Gastroesophageal sphincter (tissue), 3 donors: ENCODE results near the gene NCOA6.

Experiments
- EP300 ChIP-seq: sonication (generic); formaldehyde crosslinking; IDR thresholded peaks from one replicate; pipeline ENCODE4 v1.6.1; 2017; ENCODE audit warnings: antibody characterized with exemption, mild to moderate bottlenecking
- POLR2A ChIP-seq, 2 donors: fragments of 450-650 bp; IDR thresholded peaks; one replicate each; pipeline ENCODE4 v1.6.1; 2017; ENCODE audit warnings: antibody characterized with exemption in 2 of 2, mild to moderate bottlenecking in 2 of 2, moderate library complexity in 1 of 2
- POLR2AphosphoS5 ChIP-seq: sonication (generic); formaldehyde crosslinking; IDR thresholded peaks from one replicate; pipeline ENCODE4 v1.6.1; 2017; ENCODE audit warnings: antibody characterized with exemption
- TF ChIP-seq, protein P1 (sequence below), 4 experiments: fragments of 200-600 bp in 2 of 4; fragments of 450-650 bp in 2 of 4; sonication (generic) in 1 of 4; IDR thresholded peaks; one replicate each; pipeline ENCODE4 v1.5.1; 2017 to 2019; ENCODE audit warnings: antibody characterized with exemption in 4 of 4, mild to moderate bottlenecking in 2 of 4, moderate library complexity in 2 of 4

DNA sequence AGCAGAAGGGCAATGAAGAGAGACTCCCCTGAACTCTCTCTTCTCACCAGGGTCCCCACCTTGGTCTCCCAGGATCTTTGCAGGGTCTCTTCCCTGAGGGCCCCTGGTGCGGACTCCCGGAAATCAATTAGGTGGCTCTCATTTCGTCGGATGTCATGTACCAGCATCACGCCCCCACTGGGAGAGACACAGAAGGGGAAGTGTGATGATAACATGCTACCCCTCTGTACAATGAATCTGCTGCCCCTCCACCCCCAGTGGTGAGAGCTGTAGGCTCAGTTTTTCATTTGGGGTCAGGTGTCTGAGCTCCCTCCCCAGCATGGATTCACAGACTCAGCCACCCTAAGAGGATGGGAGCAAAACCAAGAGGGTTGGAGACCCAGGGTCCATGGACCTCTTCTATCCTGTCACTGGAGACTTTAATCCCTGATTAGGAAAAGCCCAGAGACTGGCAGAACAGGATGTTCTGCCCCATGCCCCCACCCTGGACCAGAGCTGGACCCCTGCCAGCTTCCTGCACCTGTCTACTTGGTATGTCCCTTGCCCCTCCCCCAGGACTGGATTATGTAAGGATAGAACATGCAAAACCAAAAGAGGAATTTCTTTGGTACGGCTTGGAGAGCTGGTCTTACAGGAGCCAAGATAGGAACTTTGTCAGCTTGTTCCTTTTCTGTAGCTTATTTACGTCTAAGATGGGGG is 36.1 kb upstream of the NCOA6 start:
- TF ChIP-seq, protein P1, sequence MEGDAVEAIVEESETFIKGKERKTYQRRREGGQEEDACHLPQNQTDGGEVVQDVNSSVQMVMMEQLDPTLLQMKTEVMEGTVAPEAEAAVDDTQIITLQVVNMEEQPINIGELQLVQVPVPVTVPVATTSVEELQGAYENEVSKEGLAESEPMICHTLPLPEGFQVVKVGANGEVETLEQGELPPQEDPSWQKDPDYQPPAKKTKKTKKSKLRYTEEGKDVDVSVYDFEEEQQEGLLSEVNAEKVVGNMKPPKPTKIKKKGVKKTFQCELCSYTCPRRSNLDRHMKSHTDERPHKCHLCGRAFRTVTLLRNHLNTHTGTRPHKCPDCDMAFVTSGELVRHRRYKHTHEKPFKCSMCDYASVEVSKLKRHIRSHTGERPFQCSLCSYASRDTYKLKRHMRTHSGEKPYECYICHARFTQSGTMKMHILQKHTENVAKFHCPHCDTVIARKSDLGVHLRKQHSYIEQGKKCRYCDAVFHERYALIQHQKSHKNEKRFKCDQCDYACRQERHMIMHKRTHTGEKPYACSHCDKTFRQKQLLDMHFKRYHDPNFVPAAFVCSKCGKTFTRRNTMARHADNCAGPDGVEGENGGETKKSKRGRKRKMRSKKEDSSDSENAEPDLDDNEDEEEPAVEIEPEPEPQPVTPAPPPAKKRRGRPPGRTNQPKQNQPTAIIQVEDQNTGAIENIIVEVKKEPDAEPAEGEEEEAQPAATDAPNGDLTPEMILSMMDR (IDR thresholded peaks at IDR 0.05), result no peak
- TF ChIP-seq POLR2A (IDR thresholded peaks at IDR 0.05) (no peak), POLR2AphosphoS5 (no peak), EP300 (no peak)
